ENCODE results near the gene C16orf92. TPM values are rescaled to one million over a fixed set of nuclear protein-coding genes. Genes with fewer than 3 reads are reported as not detected.
"Not testable (repeated sequence)": the region's sequence is repeated elsewhere in the genome, so short reads cannot be mapped to it uniquely, and the experiment has no call there.

C16orf92 gene
- total RNA-seq, 1 experiment from 2014 or later: not detected

- no TSS peak for BruUV-seq (replicated peaks)
- ATAC-seq: no peak
- TF ChIP-seq SIN3A (IDR thresholded peaks at IDR 0.05; ENCODE audit: borderline replicate concordance, insufficient read depth, low read depth, low read length) (no peak), TCF7L2 (IDR thresholded peaks at IDR 0.05; ENCODE audit: low read depth, low read length) (no peak), REST (IDR thresholded peaks at IDR 0.05; ENCODE audit: insufficient read depth in 1 of 2, low read depth in 2 of 2, low read length in 1 of 2) (no peak), POLR2AphosphoS5 (IDR thresholded peaks at IDR 0.05; ENCODE audit: low read depth, low read length) (no peak), CTCF (IDR thresholded peaks at IDR 0.05) (no peak)
- intact Hi-C loops (cut with micrococcal nuclease; ENCODE audit: unreplicated experiment) (no loop called here), in situ Hi-C loops (cut with HindIII; ENCODE audit: low pct_unique_long_range_greater_than_20kb, low sequenced_read_pairs) (no loop called here)
- Histone ChIP-seq H3K27me3 (ENCODE audit: control insufficient read depth, insufficient read depth, low read length) (no peaks in the 10 kb centered on the region), H3K4me1 (ENCODE audit: control insufficient read depth, insufficient read depth, low read length) (no peaks in the 10 kb centered on the region), H3K4me3 (ENCODE audit: low read depth in 2 of 2, low read length in 2 of 2) (no peak overlapping the region), H3K36me3 (ENCODE audit: control insufficient read depth, insufficient read depth, low read length) (no peaks in the 10 kb centered on the region), H3K27ac (ENCODE audit: low read length) (no peak overlapping the region), H3K9me3 (ENCODE audit: control insufficient read depth, insufficient read depth, low read depth, low read length) (no peaks in the 10 kb centered on the region)
- ChIA-PET POLR2A (no interaction called here), CTCF (interaction anchor here (0.6 kb wide), 1 partner anchor 213 kb away, joined by 7 read pairs; no protein-coding TSS in a partner anchor)
- no peak for DNase-seq (ENCODE audit: low read depth, low spot score)
These were observed 17.2 kb downstream of the C16orf92 start for GRCh38 chr16:30040221-30040620.

- POLR2A ChIA-PET; intact Hi-C loops (cut with micrococcal nuclease; ENCODE audit: unreplicated experiment); in situ Hi-C loops (cut with HindIII; ENCODE audit: low pct_unique_long_range_greater_than_20kb, low sequenced_read_pairs); H3K27me3 ChIP-seq (ENCODE audit: control insufficient read depth, insufficient read depth, low read length); H3K4me1 ChIP-seq (ENCODE audit: control insufficient read depth, insufficient read depth, low read length); H3K4me3 ChIP-seq (ENCODE audit: low read depth in 2 of 2, low read length in 2 of 2); BruUV-seq (replicated peaks); ATAC-seq; H3K36me3 ChIP-seq (ENCODE audit: control insufficient read depth, insufficient read depth, low read length); DNase-seq (ENCODE audit: low read depth, low spot score); H3K9me3 ChIP-seq (ENCODE audit: control insufficient read depth, insufficient read depth, low read depth, low read length); H3K27ac ChIP-seq (ENCODE audit: low read length): not testable (repeated sequence)
- CTCF ChIA-PET: interaction anchor here (0.6 to 0.8 kb wide), 2 partner anchors 8 to 132 kb away, joined by 3 to 10 read pairs; no protein-coding TSS in a partner anchor
These were observed 17.7 kb downstream of the C16orf92 start for GRCh38 chr16:30040690-30041089.

GRCh38 chr16:30041841-30042240, 18.8 kb downstream of the C16orf92 start:
- ATAC-seq: no peak
- in situ Hi-C loops (cut with HindIII; ENCODE audit: low pct_unique_long_range_greater_than_20kb, low sequenced_read_pairs) (no loop called here), intact Hi-C loops (cut with micrococcal nuclease; ENCODE audit: unreplicated experiment) (no loop called here)
- Histone ChIP-seq H3K9me3 (ENCODE audit: control insufficient read depth, insufficient read depth, low read depth, low read length) (no peaks in the 10 kb centered on the region), H3K4me3 (ENCODE audit: low read depth in 2 of 2, low read length in 2 of 2) (no peak overlapping the region), H3K36me3 (ENCODE audit: control insufficient read depth, insufficient read depth, low read length) (no peaks in the 10 kb centered on the region), H3K27ac (ENCODE audit: low read length) (no peak overlapping the region), H3K4me1 (ENCODE audit: control insufficient read depth, insufficient read depth, low read length) (no peaks in the 10 kb centered on the region), H3K27me3 (ENCODE audit: control insufficient read depth, insufficient read depth, low read length) (no peaks in the 10 kb centered on the region)
- BruUV-seq (replicated peaks): no TSS peak
- ChIA-PET CTCF (no interaction called here), POLR2A (no interaction called here)
- TF ChIP-seq POLR2AphosphoS5 (IDR thresholded peaks at IDR 0.05; ENCODE audit: low read depth, low read length): no peak
- DNase-seq (ENCODE audit: low read depth, low spot score): no peak
